Immature natural killer cell (primary cell): ENCODE measurements around the gene COLQ. TPM values are rescaled to one million over a fixed set of nuclear protein-coding genes. Genes with fewer than 3 reads are reported as not detected.
"Not testable (repeated sequence)": the region's sequence is repeated elsewhere in the genome, so short reads cannot be mapped to it uniquely, and the experiment has no call there.

ENCODE experiments used
- DNase-seq, 3 donors: peaks; one replicate each; pipeline ENCODE4 v3.0.0; 2022; ENCODE audit warnings: mixed read lengths in 1 of 3
- H3K27ac Mint-ChIP-seq, 6 donors: one replicate each; pipeline ENCODE4 v1.8.0; 2020; ENCODE audit warnings: mixed read lengths in 6 of 6, mild to moderate bottlenecking in 5 of 6, inconsistent platforms in 4 of 6, moderate library complexity in 3 of 6
- H3K27me3 Mint-ChIP-seq, 3 donors: one replicate each; pipeline ENCODE4 v1.8.0; 2020 to 2021; ENCODE audit warnings: low read depth in 3 of 3, mild to moderate bottlenecking in 3 of 3, mixed read lengths in 3 of 3, moderate library complexity in 3 of 3, inconsistent platforms in 1 of 3
- H3K36me3 Mint-ChIP-seq, 3 donors: one replicate each; pipeline ENCODE4 v1.8.0; 2020; ENCODE audit warnings: mixed read lengths in 3 of 3, inconsistent platforms in 2 of 3, mild to moderate bottlenecking in 2 of 3
- H3K4me1 Mint-ChIP-seq, 2 donors: one replicate each; pipeline ENCODE4 v1.8.0; 2020; ENCODE audit warnings: inconsistent platforms in 2 of 2, mild to moderate bottlenecking in 2 of 2, mixed read lengths in 2 of 2, moderate library complexity in 1 of 2
- H3K4me3 Mint-ChIP-seq, 5 donors: one replicate each; pipeline ENCODE4 v1.8.0; 2020; ENCODE audit warnings: mild to moderate bottlenecking in 5 of 5, mixed read lengths in 5 of 5, inconsistent platforms in 3 of 5, moderate library complexity in 3 of 5
- H3K9me3 Mint-ChIP-seq, 6 donors: one replicate each; pipeline ENCODE4 v1.8.0; 2020; ENCODE audit warnings: mild to moderate bottlenecking in 6 of 6, mixed read lengths in 6 of 6, inconsistent platforms in 4 of 6, moderate library complexity in 3 of 6
- polyA plus RNA-seq, 3 donors: library from polyadenylated mRNA; unstranded; fragments of 300-500 nt; fragmentation: Illumina TruSeq; gene quantifications; one replicate each; pipeline ENCODE4 v1.2.3, GENCODE V29; 2021

COLQ gene
- polyA plus RNA-seq, 3 donors from 2014 or later: 13.3 to 27.8 (median 18.8) TPM

DNA sequence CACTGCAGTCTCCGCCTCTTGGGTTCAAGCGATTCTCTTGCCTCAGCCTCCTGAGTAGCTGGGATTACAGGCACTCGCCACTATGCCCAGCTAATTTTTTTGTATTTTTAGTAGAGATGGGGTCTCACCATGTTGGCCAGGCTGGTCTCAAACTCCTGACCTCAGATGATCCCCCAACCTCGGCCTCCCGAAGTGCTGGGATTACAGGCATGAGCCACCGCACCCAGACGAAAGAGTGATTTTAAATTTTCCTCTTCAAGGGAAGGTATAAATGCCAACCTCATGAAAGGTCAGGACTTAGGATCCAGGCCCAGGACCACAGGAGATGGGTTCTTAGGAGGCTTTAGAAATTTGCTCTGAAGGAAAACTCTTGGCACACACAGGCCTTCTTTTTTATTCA, 110.5 kb downstream of the COLQ start:
- DNase-seq: not testable (repeated sequence)

DNA sequence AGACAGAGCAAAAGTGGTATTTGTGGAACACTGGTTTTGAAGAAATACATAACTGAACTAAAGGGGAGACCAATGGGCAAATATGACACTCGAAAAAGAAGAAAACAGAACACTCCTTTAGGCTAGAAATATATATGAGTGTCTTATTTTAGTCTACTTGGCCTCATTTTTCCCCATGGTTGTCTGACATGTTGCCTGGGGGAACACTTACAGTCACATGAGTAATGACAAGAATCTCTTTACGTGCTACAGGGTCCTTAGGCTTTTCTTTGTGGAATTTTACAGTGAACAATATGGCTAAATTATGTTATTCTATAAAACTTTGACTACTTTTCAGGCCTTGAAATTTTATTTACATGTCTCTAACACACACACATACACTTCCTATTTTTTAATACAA, 111.7 kb downstream of the COLQ start:
- Mint-ChIP-seq H3K9me3 (no peaks in the 10 kb centered on the region), H3K27me3 (peaks cover 0 to 2% (median 0%) of the 10 kb centered on the region in 3 donors), H3K4me1 (no peaks in the 10 kb centered on the region), H3K36me3 (peaks cover 12 to 37% (median 13%) of the 10 kb centered on the region in 3 donors), H3K4me3 (no peak overlapping the region), H3K27ac (peak overlapping the region in 1 of 6 donors; percentile 38)
- DNase-seq: no peak

More for the DNA sequence above, 110.5 kb downstream of the COLQ start:
- H3K36me3 Mint-ChIP-seq: peaks cover 21 to 48% (median 25%) of the 10 kb centered on the region in 3 donors
- H3K27ac Mint-ChIP-seq, H3K4me3 Mint-ChIP-seq, H3K27me3 Mint-ChIP-seq, H3K4me1 Mint-ChIP-seq, H3K9me3 Mint-ChIP-seq: not testable (repeated sequence)

DNA sequence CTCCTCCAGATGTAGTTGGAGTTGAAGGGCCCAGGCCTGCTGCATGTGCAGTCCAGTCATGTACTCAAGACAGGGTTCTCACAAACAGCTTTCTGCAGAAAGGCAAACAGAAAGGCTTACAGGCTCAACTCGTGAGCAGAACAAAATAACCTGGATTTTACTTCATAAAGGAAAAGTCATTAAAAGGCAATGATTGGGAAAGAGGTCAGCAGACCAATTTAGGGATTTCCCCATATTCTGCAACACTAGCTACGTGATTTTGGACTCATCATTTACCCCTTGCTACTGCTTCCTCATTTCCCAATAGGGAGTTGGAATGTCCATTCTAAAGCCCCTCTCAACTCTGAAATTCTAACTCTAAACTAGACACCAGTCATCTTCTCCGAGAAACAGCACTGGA, 112.3 kb downstream of the COLQ start:
- Mint-ChIP-seq H3K9me3 (no peaks in the 10 kb centered on the region), H3K36me3 (peaks cover 12 to 35% (median 13%) of the 10 kb centered on the region in 3 donors), H3K27me3 (peaks cover 0 to 2% (median 0%) of the 10 kb centered on the region in 3 donors), H3K4me1 (no peaks in the 10 kb centered on the region), H3K4me3 (no peak overlapping the region), H3K27ac (no peak overlapping the region)
- DNase-seq: no peak

DNA sequence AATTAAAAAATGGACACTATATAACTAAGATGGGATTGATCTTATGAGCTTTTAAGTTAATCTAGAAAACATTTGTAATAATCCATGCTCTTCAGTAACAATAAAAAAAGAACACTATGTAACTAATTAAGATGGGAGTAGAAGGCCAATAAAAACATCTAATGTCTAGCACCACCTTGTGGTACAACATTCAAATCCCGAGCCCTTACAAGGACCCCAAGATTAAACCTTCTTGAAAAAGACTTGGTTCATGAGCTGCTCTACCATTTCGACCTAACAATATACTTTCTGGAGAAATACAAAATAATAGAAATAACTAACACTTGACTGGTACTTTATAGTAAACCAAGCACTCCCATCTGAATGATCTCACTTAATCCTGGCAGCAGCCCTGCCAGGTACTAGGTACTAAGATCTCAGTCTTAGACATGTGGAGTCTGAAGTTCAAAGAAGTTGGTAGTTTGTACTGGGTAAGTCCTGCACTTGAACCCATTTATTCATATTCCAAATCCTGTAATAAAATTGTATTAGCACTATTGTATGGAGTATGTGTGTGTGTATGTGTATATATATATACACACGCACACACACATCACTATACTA, 116.0 kb downstream of the COLQ start:
- Mint-ChIP-seq H3K4me1 (peaks cover under 1 to 9% of the 10 kb centered on the region in 2 donors), H3K4me3 (no peak overlapping the region), H3K36me3 (peaks cover 0 to 15% (median 0%) of the 10 kb centered on the region in 3 donors), H3K27ac (no peak overlapping the region), H3K27me3 (peaks cover 0 to 2% (median 0%) of the 10 kb centered on the region in 3 donors), H3K9me3 (no peaks in the 10 kb centered on the region)
- peak; percentile 35 to 56 (median 47) for DNase-seq

DNA sequence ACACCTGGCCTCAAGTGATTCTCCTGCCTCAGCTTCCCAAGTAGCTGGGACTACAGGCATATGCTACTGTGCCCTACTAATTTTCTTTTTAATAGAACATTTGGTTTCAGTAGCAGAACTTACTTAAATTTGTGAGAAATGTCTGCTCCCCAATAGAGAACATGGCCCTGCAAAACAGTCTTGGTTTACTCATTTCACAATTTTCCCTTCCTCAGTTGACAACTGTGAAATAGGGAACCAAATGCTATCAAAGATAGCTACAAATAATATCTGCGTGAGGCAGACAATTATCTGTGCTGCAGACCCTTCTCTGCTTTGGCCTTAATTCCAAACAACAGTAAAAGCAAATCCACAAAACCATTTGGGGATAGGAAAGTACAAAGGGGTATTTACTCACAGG, 116.7 kb downstream of the COLQ start:
- Mint-ChIP-seq H3K36me3 (peaks cover 0 to 11% (median 0%) of the 10 kb centered on the region in 3 donors), H3K4me3 (no peak overlapping the region), H3K27me3 (peaks cover 0 to 2% (median 0%) of the 10 kb centered on the region in 3 donors), H3K4me1 (peaks cover 8 to 17% of the 10 kb centered on the region in 2 donors), H3K9me3 (no peaks in the 10 kb centered on the region), H3K27ac (no peak overlapping the region)
- no peak for DNase-seq

DNA sequence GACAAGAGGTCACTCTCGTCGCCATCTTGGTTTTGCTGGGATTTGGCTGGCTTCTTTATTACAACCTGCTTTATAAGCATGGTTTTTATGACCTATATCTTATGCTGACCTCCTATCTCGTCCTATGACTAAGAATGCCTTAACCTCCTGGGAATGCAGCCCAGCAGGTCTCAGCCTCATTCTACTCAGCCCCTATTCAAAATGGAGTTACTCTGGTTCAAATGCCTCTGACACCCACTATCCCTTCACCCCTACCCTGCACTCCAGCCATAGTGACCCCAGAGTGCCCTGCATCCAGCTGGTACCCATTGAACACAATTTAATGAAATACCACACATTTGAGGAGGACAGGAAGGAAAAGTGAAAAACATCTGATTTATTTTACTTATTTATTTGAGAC, 117.5 kb downstream of the COLQ start:
- no peak for DNase-seq
- peaks cover 0 to 7% (median 0%) of the 10 kb centered on the region in 3 donors for H3K36me3 Mint-ChIP-seq
- H3K4me1 Mint-ChIP-seq: peaks cover 10 to 25% of the 10 kb centered on the region in 2 donors
- no peaks in the 10 kb centered on the region for H3K9me3 Mint-ChIP-seq
- no peaks in the 10 kb centered on the region for H3K27me3 Mint-ChIP-seq
- H3K4me3 Mint-ChIP-seq: no peak overlapping the region
- no peak overlapping the region for H3K27ac Mint-ChIP-seq

DNA sequence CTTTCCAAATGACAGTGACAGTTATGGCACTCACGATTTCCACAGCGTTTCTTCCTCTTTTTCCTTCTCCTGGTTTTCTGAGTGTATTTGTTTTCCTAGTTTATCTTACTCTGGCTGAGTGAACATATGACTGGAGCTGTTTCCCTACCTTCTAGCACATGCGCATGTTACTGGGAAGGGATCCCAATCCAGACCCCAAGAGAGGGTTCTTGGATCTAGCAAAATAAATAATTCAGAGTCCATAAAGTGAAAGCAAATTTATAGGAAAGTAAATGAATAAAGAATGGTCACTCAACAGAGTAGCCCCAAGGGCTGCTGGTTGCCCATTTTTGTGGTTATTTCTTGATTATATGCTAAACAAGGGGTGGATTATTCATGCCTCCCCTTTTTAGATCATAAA, 118.0 kb downstream of the COLQ start:
- peaks cover 0 to 5% (median 0%) of the 10 kb centered on the region in 3 donors for H3K36me3 Mint-ChIP-seq
- no peaks in the 10 kb centered on the region for H3K27me3 Mint-ChIP-seq
- no peak for DNase-seq
- H3K9me3 Mint-ChIP-seq: no peaks in the 10 kb centered on the region
- peaks cover 14 to 30% of the 10 kb centered on the region in 2 donors for H3K4me1 Mint-ChIP-seq
- no peak overlapping the region for H3K4me3 Mint-ChIP-seq
- H3K27ac Mint-ChIP-seq: no peak overlapping the region

DNA sequence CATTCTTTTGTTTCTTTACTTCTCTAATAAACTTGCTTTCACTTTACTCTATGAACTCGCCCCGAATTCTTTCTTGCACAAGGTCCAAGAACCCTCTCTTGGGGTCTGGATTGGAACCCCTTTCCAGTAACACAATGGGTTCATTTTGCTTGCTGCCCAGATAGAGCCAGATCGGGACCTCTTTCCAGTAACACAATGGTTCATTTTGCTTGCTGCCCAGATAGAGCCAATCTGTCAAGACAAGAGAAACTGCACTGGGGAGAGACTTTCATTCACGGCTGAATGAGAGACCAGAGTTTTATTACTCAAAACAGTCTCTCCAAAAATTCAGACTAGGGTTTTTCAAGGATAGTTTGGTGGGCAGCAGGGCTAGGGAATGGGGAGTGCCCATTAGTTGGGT, 119.6 kb downstream of the COLQ start:
- H3K4me1 Mint-ChIP-seq: peaks cover 14 to 30% of the 10 kb centered on the region in 2 donors

More for the DNA sequence above, 119.6 kb downstream of the COLQ start:
- peaks cover 0 to 6% (median 5%) of the 10 kb centered on the region in 3 donors for H3K36me3 Mint-ChIP-seq
- no peak overlapping the region for H3K27ac Mint-ChIP-seq
- H3K9me3 Mint-ChIP-seq: no peaks in the 10 kb centered on the region
- H3K27me3 Mint-ChIP-seq: peaks cover 0 to 3% (median 0%) of the 10 kb centered on the region in 3 donors
- no peak overlapping the region for H3K4me3 Mint-ChIP-seq
- DNase-seq: no peak

Other genes with a start within 250 kb of the COLQ start
- gene SH3BP5, start 189.1 kb downstream of the COLQ start, polyA plus RNA-seq: 100 to 1,000 TPM in 1 of 3 donors, 10 to 100 TPM in 2; 52.1 to 160 (median 67.4) TPM
- gene METTL6, start 94.2 kb downstream of the COLQ start, polyA plus RNA-seq: 10 to 100 TPM in 2 of 3 donors, 1 to 10 TPM in 1; 2.3 to 20.3 (median 13.1) TPM
- 10 to 100 TPM; 14.4 to 24.0 (median 14.6) TPM for gene EAF1, start 94.1 kb downstream of the COLQ start, polyA plus RNA-seq
- gene HACL1, start 79.9 kb upstream of the COLQ start, polyA plus RNA-seq: 10 to 100 TPM; 29.9 to 38.9 (median 32.3) TPM
- 10 to 100 TPM; 25.0 to 32.7 (median 32.3) TPM for gene BTD, start 80.0 kb upstream of the COLQ start, polyA plus RNA-seq